GM21423 (cell line): ENCODE data around the gene PSMD5.

Experiments used
- ATAC-seq: cut with Tn5 transposase; IDR thresholded peaks from one replicate; pipeline ENCODE4 v1.9.1; 2021; ENCODE audit warnings: mild to moderate bottlenecking, moderate library complexity; ENCODE audit not compliant: unreplicated experiment

Gene PSMD5

DNA sequence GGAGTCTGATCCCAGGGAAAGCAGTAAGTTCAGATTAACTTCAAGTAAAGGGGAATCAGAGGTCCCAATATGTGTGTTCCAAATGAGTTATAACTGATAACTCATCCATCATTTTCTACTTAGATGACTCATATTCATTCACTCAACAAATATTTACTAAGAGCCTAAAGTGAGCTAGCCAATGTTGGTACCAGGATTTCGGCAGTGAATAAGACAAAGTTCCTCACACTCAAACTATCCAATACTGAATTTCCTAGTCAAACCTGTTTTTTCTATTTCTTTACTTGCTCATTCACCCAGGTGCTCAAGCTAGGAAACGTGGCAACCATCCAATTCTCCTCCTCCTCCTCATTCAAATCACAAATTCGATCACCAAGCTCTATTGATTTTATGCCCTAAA is 75.3 kb downstream of the PSMD5 start:
- no peak for ATAC-seq
